ENCODE results near the gene KIF6.

The KIF6 gene

DNA sequence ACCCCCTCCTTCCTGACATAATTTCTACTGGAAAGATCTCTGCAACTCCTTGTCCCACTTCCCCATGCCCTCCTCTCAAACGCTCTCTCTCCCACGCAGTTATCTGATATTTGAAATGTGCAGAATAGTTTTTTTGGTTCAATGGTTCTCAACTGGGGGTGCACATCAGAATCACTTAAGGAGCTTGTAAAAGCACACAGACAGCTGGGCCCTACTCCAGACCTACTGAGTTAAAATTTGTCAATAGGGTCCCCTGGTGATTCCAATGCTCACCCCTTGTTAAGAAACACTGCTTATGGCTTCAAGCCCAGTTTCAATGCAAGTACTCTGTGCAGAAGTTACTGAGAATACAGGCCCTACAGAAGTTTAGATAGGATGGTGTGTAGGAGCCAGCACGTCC, 357.5 kb downstream of the KIF6 start:
- Histone ChIP-seq H3K4me3 (replicated peaks; ENCODE audit: insufficient read depth, low read length) (no peak overlapping the region), H3K27me3 (ENCODE audit: insufficient read depth, poor library complexity, severe bottlenecking) (no peaks in the 10 kb centered on the region), H3K27ac (replicated peaks) (no peak overlapping the region)
- no peak for DNase-seq (ENCODE audit: low read depth in 1 of 2, low spot score in 1 of 2)
- TF ChIP-seq POLR2AphosphoS5 (IDR thresholded peaks at IDR 0.05; ENCODE audit: low read depth) (no peak), GABPA (IDR thresholded peaks at IDR 0.05; ENCODE audit: low read depth) (no peak), SPI1 (IDR thresholded peaks at IDR 0.05; ENCODE audit: borderline replicate concordance, low read depth) (no peak)
- TF ChIP-seq, protein P1, sequence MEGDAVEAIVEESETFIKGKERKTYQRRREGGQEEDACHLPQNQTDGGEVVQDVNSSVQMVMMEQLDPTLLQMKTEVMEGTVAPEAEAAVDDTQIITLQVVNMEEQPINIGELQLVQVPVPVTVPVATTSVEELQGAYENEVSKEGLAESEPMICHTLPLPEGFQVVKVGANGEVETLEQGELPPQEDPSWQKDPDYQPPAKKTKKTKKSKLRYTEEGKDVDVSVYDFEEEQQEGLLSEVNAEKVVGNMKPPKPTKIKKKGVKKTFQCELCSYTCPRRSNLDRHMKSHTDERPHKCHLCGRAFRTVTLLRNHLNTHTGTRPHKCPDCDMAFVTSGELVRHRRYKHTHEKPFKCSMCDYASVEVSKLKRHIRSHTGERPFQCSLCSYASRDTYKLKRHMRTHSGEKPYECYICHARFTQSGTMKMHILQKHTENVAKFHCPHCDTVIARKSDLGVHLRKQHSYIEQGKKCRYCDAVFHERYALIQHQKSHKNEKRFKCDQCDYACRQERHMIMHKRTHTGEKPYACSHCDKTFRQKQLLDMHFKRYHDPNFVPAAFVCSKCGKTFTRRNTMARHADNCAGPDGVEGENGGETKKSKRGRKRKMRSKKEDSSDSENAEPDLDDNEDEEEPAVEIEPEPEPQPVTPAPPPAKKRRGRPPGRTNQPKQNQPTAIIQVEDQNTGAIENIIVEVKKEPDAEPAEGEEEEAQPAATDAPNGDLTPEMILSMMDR (IDR thresholded peaks at IDR 0.05; ENCODE audit: insufficient read depth, low read length), result no peak
- TF ChIP-seq, protein P2, sequence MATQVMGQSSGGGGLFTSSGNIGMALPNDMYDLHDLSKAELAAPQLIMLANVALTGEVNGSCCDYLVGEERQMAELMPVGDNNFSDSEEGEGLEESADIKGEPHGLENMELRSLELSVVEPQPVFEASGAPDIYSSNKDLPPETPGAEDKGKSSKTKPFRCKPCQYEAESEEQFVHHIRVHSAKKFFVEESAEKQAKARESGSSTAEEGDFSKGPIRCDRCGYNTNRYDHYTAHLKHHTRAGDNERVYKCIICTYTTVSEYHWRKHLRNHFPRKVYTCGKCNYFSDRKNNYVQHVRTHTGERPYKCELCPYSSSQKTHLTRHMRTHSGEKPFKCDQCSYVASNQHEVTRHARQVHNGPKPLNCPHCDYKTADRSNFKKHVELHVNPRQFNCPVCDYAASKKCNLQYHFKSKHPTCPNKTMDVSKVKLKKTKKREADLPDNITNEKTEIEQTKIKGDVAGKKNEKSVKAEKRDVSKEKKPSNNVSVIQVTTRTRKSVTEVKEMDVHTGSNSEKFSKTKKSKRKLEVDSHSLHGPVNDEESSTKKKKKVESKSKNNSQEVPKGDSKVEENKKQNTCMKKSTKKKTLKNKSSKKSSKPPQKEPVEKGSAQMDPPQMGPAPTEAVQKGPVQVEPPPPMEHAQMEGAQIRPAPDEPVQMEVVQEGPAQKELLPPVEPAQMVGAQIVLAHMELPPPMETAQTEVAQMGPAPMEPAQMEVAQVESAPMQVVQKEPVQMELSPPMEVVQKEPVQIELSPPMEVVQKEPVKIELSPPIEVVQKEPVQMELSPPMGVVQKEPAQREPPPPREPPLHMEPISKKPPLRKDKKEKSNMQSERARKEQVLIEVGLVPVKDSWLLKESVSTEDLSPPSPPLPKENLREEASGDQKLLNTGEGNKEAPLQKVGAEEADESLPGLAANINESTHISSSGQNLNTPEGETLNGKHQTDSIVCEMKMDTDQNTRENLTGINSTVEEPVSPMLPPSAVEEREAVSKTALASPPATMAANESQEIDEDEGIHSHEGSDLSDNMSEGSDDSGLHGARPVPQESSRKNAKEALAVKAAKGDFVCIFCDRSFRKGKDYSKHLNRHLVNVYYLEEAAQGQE (IDR thresholded peaks at IDR 0.05; ENCODE audit: insufficient replicate concordance, low read depth), result no peak

DNA sequence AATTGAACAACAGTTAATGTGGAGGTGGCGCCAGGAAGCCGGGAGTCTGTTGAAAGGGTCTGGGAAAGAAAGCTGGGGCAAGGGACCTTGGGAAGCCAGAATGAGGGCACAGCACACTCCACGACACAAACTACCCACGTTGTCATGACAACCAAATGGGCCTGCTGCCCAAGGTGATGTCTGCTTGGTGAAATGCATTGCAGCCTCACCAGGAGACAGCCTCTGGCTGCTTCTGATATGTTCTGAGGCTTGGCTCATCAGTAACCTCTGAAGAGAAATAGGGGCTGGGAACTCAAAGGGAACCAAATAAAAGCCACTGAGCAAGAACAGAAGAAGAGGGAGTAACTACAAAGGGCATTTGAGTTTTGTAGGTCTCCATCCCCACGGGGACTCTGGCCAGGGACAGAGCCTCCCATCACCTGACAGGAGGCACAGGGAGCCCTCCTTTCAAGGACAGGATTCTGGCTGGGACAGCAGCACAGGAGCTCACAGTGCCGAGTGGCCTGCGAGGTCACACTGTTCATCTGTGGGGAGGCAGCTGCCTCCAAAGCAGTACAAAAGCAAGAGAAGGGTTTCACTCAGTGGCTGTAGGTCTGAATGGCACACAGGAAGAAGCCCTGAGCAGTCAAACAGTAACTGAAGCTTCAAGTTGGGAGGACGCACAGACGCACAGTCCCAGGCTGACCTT, 358.1 kb downstream of the KIF6 start:
- Histone ChIP-seq H3K27ac (replicated peaks) (no peak overlapping the region), H3K27me3 (ENCODE audit: insufficient read depth, poor library complexity, severe bottlenecking) (no peaks in the 10 kb centered on the region), H3K4me3 (replicated peaks; ENCODE audit: insufficient read depth, low read length) (no peak overlapping the region)
- no peak for DNase-seq (ENCODE audit: low read depth in 1 of 2, low spot score in 1 of 2)
- TF ChIP-seq POLR2AphosphoS5 (IDR thresholded peaks at IDR 0.05; ENCODE audit: low read depth) (no peak), GABPA (IDR thresholded peaks at IDR 0.05; ENCODE audit: low read depth) (no peak), SPI1 (IDR thresholded peaks at IDR 0.05; ENCODE audit: borderline replicate concordance, low read depth) (no peak)
- TF ChIP-seq, protein P2 (IDR thresholded peaks at IDR 0.05; ENCODE audit: insufficient replicate concordance, low read depth), result no peak
- TF ChIP-seq, protein P1 (IDR thresholded peaks at IDR 0.05; ENCODE audit: insufficient read depth, low read length), result no peak

DNA sequence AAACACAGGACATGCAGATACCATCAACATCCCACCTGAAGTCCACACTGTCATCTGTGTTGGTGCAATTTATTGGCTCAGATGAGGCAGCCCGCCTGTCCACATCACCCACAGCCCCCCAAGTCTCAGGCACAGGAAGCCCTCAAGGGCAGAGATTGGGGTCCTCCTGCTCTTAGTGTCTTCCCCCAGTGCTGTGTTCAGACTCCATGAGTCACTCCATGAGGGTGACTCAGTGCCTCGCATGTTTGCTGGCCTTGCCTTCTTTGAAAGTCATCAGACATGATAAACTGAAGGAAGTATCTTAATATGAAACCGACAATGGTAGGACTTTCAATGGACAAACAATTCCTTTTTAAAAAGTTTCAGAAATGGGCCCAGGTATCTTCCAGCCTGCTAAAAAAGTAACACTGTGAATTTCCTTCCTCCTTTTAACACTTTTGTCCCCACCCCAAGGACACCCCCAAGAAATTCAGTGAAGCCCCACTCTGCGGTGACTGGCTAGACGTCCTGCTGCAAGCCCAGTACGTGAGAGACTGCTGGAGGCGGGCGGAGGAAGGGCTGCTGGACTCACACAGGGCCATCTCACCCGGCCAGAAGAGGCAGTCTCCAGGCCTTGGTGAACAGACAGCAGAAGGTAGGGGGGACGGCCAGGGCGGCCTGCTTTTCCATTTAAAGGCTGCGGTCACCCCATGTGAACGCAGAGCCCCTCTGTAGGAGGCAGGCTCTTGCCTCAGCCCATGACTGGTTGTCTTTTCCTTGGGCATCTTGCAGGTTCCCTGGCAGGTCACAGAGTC, 359.7 kb downstream of the KIF6 start:
- TF ChIP-seq, protein P2 (IDR thresholded peaks at IDR 0.05; ENCODE audit: insufficient replicate concordance, low read depth), result no peak
- TF ChIP-seq POLR2AphosphoS5 (IDR thresholded peaks at IDR 0.05; ENCODE audit: low read depth) (no peak), SPI1 (IDR thresholded peaks at IDR 0.05; ENCODE audit: borderline replicate concordance, low read depth) (no peak), GABPA (IDR thresholded peaks at IDR 0.05; ENCODE audit: low read depth) (no peak)
- TF ChIP-seq, protein P1 (IDR thresholded peaks at IDR 0.05; ENCODE audit: insufficient read depth, low read length), result no peak
- H3K4me3 ChIP-seq (replicated peaks; ENCODE audit: insufficient read depth, low read length), result no peak overlapping the region
- no peak overlapping the region for H3K27ac ChIP-seq (replicated peaks)
- DNase-seq (ENCODE audit: low read depth in 1 of 2, low spot score in 1 of 2), result no peak
- H3K27me3 ChIP-seq (ENCODE audit: insufficient read depth, poor library complexity, severe bottlenecking), result no peaks in the 10 kb centered on the region
